GM12801 (cell line): ENCODE results near the gene HOXA3.

ENCODE experiments used
- TF ChIP-seq, protein P1 (sequence below): IDR thresholded peaks from one replicate; pipeline ENCODE4 v1.5.1; 2011; ENCODE audit warnings: control low read depth; ENCODE audit not compliant: insufficient read length; ENCODE audit errors: extremely low read depth

The HOXA3 gene

DNA sequence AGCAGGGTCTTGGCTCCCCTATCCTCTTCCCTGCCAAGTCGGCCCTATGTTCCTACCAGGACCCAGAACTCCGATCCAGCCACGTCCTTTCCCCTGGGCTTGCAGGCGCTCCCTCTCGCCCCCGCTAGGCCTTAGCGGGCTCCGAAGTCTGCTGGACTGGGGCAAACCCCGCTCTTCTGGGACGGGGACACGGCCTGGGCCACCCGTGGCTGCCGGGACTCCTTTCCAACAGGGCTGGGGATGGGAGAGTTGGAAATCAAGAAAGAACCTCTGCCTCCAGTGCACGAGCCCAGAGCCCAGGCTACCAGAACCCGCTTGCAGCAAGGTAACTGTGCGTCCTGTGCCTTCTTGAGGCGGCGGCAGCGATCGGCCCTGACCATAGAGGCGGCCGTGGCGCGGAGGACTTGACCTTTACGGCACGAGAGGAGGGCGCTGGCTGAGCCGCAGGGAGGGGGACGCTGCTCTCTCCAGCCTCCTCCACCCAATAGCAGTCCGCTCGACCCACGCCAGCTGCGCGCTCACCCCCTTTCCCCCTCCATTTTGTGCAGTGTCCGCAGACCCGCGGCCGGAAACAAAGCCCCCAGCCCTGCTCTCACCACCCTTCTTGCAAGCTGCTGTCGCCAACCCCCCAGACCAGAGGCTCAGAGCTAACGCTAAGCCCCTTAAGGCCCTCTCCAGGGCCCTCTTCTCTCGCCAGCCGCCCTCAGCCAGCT, 39.6 kb upstream of the HOXA3 start:
- TF ChIP-seq, protein P1, sequence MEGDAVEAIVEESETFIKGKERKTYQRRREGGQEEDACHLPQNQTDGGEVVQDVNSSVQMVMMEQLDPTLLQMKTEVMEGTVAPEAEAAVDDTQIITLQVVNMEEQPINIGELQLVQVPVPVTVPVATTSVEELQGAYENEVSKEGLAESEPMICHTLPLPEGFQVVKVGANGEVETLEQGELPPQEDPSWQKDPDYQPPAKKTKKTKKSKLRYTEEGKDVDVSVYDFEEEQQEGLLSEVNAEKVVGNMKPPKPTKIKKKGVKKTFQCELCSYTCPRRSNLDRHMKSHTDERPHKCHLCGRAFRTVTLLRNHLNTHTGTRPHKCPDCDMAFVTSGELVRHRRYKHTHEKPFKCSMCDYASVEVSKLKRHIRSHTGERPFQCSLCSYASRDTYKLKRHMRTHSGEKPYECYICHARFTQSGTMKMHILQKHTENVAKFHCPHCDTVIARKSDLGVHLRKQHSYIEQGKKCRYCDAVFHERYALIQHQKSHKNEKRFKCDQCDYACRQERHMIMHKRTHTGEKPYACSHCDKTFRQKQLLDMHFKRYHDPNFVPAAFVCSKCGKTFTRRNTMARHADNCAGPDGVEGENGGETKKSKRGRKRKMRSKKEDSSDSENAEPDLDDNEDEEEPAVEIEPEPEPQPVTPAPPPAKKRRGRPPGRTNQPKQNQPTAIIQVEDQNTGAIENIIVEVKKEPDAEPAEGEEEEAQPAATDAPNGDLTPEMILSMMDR = no peak

DNA sequence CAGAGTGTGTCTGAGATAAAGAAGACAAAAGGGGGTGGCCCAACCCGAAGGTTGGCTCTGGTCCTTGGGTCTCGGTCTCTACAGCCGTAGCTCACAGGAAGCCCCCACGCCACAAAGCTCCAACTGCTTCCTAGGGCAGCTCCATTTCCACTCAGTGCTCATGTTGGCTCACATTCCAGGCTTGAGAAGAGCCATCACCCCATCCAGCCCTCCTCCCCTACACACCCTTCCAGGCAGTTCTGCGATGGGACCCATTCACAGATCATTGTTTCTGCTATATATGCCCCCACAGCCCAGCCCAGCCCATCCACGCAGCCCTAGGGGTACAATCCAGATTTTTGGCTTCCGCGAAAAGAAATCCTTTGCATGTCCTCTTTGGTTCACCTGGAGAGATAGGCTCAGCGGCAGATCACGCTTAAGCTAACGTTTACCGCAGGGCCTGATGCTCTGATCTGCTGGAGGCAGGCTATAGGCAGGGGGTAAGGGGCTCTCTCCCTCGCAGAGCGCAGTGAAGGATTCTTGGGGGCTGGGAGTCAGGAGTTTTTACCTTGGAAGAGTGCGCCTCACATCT, 38.9 kb upstream of the HOXA3 start:
- TF ChIP-seq, protein P1 = no peak

- TF ChIP-seq, protein P1 = no peak
These were observed 37.8 kb upstream of the HOXA3 start for GRCh38 chr7:27189997-27190748.

GRCh38 chr7:27189295-27189996, 37.1 kb upstream of the HOXA3 start:
- TF ChIP-seq, protein P1 = no peak

DNA sequence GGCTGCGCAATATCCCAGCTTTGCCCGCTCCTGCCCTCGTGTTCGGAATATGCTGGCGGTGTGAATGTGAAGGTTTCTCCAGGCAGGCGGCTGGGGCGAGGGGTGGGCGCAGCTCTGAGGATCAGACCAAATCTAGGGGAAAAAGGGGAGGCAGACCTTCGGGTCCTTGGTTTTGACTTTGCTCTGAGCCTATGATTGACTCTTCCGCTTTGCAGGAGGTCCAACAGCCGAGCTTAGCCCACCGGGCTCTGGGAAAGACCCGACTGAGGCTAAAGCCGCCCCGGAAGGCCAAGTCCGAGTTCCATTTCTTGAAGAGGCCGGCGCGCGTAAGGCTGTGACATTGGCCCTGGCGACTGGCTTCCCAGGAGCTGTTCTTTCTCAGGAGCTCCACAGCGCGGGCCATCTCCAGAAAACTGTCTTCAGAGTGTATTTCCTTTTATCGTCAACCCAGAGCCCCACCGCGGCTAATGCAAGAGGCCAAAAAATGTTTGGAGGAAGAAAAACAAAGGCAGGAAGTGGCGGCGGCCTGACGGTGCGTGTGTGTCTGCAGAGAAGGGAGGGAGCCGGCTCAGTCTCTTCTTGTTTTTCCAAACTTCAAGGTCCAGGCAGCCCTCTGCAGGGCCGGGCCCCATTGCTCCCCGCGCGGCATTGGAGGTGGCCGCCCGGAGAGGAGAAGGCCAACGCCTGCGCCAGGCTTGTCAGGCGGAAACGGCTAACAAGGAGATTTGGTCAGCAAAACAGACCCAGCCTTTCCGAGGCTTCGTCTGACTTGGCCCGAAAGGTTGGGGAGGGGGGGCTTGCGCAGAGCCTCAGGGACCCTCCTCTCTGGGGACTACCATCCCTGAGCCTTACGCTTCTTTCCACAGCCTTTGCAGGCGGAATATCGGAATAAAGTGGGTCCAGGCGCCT, 36.3 kb upstream of the HOXA3 start:
- TF ChIP-seq, protein P1 = no peak

GRCh38 chr7:27187475-27188385, 35.3 kb upstream of the HOXA3 start:
- TF ChIP-seq, protein P1 = no peak
